ENCODE results near the gene SKI. TPM values are rescaled to one million over a fixed set of nuclear protein-coding genes. Genes with fewer than 3 reads are reported as not detected.
"Not testable (repeated sequence)": the region's sequence is repeated elsewhere in the genome, so short reads cannot be mapped to it uniquely, and the experiment has no call there.

Gene SKI
- total RNA-seq, 6 experiments from 2014 or later = 23.7 to 84.8 (median 31.4) TPM

DNA sequence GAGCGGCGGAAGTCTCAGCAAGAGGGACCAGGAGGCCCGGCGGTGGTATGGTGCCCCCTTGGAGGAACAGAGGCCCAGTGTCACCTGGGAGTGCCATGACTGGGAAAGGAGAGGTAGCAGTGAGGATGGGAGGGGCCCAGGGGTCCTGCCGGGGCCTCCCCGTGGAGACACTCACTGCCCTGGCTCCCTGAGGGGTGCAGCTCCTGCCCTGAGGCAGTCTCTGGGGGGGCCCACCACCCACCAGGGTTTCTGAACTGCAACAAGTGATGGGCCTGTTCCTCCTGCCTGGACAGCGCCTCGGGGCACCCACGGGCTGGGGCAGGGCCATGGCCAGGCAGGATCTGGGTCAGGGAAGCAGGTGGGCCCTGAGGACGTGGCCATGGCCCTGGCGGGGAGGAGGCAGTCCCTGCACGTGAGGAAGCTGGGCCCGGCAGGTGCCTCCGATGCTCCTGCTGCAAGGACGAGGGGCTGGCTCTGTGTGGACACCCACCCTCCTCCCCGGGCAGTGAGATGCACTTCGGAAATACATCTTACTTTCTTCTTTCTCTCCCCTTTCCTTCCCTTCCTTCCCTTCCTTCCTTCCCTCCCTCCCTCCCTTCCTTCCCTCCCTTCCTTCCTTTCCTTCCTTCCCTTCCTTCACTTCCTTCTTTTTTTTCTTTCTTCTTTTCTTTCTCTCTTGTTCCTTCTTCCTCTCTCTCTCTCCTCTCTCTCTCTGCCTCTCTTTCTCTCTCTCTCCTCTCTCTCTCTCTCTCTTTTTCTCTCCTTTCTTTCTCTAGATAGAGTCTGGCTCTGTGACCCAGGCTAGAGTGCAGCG is 96.6 kb downstream of the SKI start:
- 82% methylated on average over 2 of the region's 18 CpGs for WGBS (ENCODE audit: insufficient coverage, low coverage, low lambda C conversion rate, missing lambda C conversion rate)
- no peak overlapping the region for H3K27ac ChIP-seq
- DNase-seq = no peak
- ATAC-seq = no peak
- H3K27me3 ChIP-seq = no peaks in the 10 kb centered on the region
- no peak for TF ChIP-seq POLR2A (IDR thresholded peaks at IDR 0.05)
- TF ChIP-seq, protein P1, sequence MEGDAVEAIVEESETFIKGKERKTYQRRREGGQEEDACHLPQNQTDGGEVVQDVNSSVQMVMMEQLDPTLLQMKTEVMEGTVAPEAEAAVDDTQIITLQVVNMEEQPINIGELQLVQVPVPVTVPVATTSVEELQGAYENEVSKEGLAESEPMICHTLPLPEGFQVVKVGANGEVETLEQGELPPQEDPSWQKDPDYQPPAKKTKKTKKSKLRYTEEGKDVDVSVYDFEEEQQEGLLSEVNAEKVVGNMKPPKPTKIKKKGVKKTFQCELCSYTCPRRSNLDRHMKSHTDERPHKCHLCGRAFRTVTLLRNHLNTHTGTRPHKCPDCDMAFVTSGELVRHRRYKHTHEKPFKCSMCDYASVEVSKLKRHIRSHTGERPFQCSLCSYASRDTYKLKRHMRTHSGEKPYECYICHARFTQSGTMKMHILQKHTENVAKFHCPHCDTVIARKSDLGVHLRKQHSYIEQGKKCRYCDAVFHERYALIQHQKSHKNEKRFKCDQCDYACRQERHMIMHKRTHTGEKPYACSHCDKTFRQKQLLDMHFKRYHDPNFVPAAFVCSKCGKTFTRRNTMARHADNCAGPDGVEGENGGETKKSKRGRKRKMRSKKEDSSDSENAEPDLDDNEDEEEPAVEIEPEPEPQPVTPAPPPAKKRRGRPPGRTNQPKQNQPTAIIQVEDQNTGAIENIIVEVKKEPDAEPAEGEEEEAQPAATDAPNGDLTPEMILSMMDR (IDR thresholded peaks at IDR 0.05) = no peak
- no peak overlapping the region for H3K4me3 ChIP-seq
- intact Hi-C loops (cut with DNase I) = no loop called here
- H3K9me3 ChIP-seq = no peaks in the 10 kb centered on the region
- H3K4me1 ChIP-seq = no peaks in the 10 kb centered on the region
- H3K36me3 ChIP-seq = no peaks in the 10 kb centered on the region

DNA sequence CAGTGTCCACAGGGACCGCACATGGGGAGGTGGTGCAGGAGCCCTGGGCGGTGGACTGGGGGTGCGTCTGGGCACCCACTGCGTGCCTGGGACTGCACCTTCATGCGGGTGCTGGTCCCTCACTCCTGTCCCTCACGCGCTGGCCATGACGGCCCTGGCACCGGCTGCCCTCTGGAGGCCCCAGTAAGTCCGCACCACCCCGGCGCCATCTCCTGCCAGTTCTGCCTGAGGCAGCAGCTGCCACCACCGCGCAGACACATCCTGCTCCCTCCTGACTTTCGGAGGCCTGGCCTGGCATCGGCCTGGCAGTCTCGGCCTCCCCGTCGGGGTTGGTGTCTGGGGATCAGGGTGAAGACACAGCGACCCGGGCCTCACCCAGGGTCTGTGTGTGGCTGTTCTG is 98.4 kb downstream of the SKI start:
- Histone ChIP-seq H3K4me1 (no peaks in the 10 kb centered on the region), H3K9me3 (no peaks in the 10 kb centered on the region), H3K4me3 (no peak overlapping the region), H3K36me3 (no peaks in the 10 kb centered on the region), H3K27me3 (no peaks in the 10 kb centered on the region), H3K27ac (no peak overlapping the region)
- no peak for DNase-seq
- WGBS (ENCODE audit: insufficient coverage, low coverage, low lambda C conversion rate, missing lambda C conversion rate) = 40% methylated on average over 2 of the region's 21 CpGs
- intact Hi-C loops (cut with DNase I) = no loop called here
- ATAC-seq = no peak
- TF ChIP-seq, protein P1 (IDR thresholded peaks at IDR 0.05) = no peak
- no peak for TF ChIP-seq POLR2A (IDR thresholded peaks at IDR 0.05)

DNA sequence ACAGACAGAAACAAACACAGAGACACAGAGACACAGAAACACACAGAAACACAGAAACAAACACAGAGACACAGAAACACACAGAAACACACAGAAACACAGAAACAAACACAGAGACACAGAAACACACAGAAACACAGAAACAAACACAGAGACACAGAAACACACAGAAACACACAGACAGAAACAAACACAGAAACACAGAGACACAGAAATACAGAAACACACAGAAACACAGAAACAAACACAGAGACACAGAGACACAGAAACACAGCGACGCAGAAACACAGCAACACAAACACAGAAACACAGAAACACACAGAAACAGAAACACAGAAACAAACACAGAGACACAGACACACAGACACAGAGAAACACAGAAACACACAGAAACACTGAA is 99.0 kb downstream of the SKI start:
- ATAC-seq = not testable (repeated sequence)

DNA sequence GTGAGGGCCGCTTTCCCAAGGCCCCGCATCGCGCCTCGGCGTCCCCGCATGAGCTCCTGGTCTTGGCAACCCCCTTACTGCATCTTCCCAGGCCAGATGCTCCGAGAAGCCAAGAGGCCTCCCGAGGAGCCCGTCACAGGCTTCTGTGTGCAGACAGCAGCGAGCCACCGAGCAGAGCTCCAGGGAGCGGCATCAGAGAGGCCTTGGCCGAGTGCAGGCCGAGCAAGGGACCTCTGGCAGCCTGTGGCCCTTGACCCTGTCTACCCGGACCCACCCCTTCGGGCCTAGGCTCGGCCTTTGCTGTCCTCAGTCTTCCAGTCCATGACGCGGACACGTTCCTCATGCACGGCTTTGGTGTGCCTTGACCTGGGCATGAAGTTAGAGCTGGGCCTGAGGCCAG is 99.7 kb downstream of the SKI start:
- DNase-seq (no peak), ATAC-seq (no peak)
- intact Hi-C loops (cut with DNase I) = no loop called here
- Histone ChIP-seq H3K9me3 (no peaks in the 10 kb centered on the region), H3K4me1 (no peaks in the 10 kb centered on the region), H3K4me3 (no peak overlapping the region), H3K27ac (no peak overlapping the region), H3K27me3 (no peaks in the 10 kb centered on the region), H3K36me3 (no peaks in the 10 kb centered on the region)
- TF ChIP-seq, protein P1 (IDR thresholded peaks at IDR 0.05) = no peak
- no peak for TF ChIP-seq POLR2A (IDR thresholded peaks at IDR 0.05)
- no CpG with 5 or more reads among the region's 22 CpGs for WGBS (ENCODE audit: insufficient coverage, low coverage, low lambda C conversion rate, missing lambda C conversion rate)

More for the DNA sequence above, 99.0 kb downstream of the SKI start:
- H3K27me3 ChIP-seq; H3K27ac ChIP-seq; H3K9me3 ChIP-seq; DNase-seq; H3K4me3 ChIP-seq; intact Hi-C loops (cut with DNase I); H3K36me3 ChIP-seq; H3K4me1 ChIP-seq: not testable (repeated sequence)
- WGBS (ENCODE audit: insufficient coverage, low coverage, low lambda C conversion rate, missing lambda C conversion rate) = 92% methylated on average over 2 of the region's 2 CpGs

DNA sequence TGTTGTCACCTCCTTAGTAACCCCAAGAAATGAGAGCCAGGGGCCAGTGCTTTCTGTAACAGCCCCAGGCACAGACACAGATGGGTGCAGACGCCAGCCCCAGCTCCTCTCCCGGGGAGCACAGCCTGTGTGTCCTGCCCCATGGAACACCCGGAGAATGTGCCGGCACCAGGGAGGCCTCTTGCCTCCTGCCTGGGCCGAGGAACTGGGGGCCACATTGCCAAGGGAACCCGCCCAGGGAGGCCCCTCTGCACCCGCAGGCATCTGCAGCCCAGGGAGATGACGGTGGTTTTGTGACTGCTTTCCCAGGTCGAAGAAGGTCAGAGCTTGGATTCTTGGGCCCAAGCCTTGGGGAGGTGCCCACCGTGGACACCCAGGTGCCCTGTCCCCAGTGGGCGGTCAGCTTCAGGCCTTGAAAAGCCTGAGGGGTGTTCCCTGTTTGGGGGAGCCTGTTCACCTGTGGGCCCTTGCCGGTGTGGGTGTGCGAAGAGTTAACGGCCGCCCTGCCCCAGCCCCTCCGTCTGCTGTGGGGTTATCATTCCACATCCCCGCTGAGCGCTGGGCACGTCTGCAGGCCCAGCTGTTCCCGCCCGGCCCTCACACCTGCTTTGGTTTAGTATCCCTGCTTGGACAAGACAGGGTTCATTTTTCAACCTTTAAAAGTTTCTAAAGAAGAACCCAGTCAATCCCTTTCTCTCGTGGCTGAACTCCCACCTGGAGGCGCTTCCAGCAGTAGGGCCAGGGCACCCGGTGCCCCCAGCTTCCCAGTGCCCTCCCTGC is 100.7 kb downstream of the SKI start:
- no peak for ATAC-seq
- no peaks in the 10 kb centered on the region for H3K27me3 ChIP-seq
- no peak overlapping the region for H3K27ac ChIP-seq
- intact Hi-C loops (cut with DNase I) = no loop called here
- H3K36me3 ChIP-seq = no peaks in the 10 kb centered on the region
- TF ChIP-seq POLR2A (IDR thresholded peaks at IDR 0.05) = no peak
- TF ChIP-seq, protein P1 (IDR thresholded peaks at IDR 0.05) = no peak
- H3K4me1 ChIP-seq = no peaks in the 10 kb centered on the region
- 60% methylated on average over 1 of the region's 24 CpGs for WGBS (ENCODE audit: insufficient coverage, low coverage, low lambda C conversion rate, missing lambda C conversion rate)
- H3K4me3 ChIP-seq = no peak overlapping the region
- no peaks in the 10 kb centered on the region for H3K9me3 ChIP-seq
- DNase-seq = no peak
